COLO668 (cell line): ENCODE measurements around the gene VTCN1.
"Not testable (repeated sequence)": the region's sequence is repeated elsewhere in the genome, so short reads cannot be mapped to it uniquely, and the experiment has no call there.

Source experiments
- DNase-seq: peaks from one replicate; lab custom pipeline; 2025; ENCODE audit not compliant: unreplicated experiment; lab: John Stamatoyannopoulos, UW

The VTCN1 gene

DNA sequence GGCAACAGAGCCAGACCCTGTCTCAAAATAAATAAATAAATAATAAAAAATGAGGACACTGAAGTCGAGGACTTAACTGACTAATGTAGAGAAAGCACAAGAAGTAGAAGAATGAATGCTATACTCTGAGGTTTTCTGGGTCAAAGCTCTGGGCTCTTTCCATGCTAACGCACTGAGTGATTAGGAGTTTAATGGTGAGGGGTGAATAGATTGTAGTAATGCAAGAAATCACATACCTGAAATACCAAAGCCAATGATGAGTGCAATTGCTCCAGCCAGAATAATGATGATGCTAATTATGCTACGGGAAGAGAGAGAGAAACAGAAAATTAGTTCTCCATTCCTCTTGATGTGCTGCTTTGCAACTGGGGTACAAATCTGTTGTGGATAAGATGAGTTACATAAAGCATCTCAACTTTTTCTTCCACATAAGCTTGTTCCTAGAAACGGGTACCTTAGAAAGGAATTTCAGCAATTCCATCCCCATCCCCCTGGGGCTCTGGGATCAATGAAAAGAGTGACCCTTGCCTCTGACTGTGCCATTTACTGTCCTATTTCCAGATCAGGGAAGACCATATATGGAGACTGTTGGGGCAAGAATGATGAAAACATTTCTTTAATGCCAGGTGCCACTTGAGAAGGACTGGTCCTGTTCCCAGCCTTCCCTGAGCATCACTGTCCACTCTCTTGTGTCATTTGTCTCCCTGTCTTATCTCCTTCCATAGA is 40.7 kb downstream of the VTCN1 start:
- no peak for DNase-seq

DNA sequence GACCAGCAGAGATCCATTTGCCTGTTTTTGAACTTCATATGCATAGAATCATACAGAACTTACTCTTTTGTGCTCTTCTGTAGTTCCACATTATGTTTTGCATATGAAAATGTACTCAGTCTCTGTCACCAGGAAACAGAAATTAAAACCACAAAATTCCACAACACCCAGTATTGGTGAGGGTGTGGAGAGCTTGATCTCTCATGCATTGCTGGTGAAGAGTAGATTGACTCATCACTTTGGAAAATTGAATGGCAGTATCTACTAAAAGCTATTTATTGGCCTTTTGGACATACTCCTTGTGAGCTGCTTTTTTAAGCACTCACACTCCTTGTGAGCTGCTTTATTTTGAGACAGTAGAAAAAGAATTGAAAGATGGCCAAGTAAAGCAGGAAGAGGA is 43.3 kb downstream of the VTCN1 start:
- DNase-seq = no peak

- no peak for DNase-seq
Observed at GRCh38 chr1:117166076-117166475, 44.7 kb downstream of the VTCN1 start.

DNA sequence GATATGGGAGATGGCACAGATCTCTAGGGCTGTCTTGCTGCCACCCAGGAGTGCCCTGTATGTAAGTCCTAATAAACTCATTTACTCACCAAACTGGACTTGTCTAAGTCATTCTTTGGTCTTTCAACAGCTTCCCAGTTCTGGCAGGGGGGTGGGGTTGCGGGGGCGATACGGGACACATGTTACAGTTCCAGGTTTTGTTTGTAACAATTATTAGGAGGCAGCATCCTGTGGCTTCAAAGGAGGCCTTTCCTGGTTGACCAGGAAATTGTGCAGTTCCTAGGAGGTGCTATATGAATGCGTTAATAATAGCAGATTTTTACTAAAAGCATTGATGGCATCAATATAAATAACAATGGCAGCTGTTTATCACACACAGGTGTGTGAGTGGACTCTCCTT is 46.5 kb downstream of the VTCN1 start:
- no peak for DNase-seq

DNA sequence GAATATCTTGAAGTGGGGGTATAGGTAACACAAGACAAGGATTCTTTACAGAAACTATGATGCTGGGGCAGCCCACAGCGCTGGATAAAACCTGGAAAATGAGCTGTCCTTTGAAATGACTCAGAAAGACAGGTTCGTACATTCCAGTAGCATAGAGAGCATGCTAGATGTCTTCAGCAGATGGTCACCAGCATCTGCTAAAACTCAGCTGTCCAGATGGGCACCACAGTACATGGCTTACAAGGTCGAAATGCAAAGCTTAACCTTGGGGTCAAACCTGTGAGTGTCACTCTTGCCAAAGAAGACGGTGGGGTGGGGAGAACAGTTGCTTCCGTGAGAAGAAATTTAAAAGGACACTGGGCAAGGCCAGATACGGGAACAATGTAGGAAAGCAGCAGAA is 47.9 kb downstream of the VTCN1 start:
- DNase-seq = no peak

DNA sequence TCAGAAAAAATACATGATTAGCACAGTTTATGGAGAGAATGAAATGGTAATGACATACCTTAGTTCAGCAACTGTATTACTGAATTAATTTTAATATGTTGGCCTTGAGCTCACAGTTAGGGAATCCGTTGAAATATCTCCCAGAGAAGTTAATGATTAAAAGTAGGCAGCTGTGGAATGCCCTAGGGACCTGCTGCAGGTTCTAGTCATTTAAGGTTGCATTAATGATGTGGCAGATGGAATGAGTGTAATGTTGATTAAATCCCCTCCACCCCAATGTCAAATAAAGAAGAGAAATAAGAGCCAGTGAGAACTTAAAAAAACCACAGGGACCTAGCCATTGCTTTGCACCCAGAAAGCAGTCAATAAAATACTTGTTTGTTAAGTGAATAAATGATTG is 48.8 kb downstream of the VTCN1 start:
- peak; percentile 54 for DNase-seq

GRCh38 chr1:117151305-117151704 is 59.4 kb downstream of the VTCN1 start:
- DNase-seq = not testable (repeated sequence)

- DNase-seq = no peak
Observed at GRCh38 chr1:117150316-117150715, 60.4 kb downstream of the VTCN1 start.

- no peak for DNase-seq
Observed at GRCh38 chr1:117147856-117148588, 62.7 kb downstream of the VTCN1 start.

DNA sequence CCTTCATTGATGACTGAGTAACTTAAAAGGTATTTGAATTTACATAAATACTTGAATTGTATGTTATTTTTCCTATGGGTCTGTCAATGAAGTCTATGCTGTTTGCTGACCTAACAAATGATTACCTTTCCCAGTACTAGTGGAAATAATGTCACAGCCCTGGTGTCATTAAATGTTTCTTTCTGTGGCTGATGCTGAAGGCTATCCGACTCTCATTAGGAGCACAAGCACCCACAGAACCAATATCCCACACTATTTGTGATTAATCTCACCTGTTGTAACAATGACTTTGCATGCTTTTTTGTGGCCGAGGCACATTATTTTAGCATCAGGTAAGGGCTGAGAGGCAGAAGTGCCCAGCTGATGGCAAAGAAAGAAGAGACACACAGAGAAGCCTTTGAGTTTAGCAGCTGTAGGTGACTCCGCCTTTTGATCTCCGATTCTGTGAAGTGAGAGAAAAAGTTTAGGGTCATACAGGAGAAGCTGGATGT is 63.3 kb downstream of the VTCN1 start:
- peak; percentile 18 for DNase-seq

DNA sequence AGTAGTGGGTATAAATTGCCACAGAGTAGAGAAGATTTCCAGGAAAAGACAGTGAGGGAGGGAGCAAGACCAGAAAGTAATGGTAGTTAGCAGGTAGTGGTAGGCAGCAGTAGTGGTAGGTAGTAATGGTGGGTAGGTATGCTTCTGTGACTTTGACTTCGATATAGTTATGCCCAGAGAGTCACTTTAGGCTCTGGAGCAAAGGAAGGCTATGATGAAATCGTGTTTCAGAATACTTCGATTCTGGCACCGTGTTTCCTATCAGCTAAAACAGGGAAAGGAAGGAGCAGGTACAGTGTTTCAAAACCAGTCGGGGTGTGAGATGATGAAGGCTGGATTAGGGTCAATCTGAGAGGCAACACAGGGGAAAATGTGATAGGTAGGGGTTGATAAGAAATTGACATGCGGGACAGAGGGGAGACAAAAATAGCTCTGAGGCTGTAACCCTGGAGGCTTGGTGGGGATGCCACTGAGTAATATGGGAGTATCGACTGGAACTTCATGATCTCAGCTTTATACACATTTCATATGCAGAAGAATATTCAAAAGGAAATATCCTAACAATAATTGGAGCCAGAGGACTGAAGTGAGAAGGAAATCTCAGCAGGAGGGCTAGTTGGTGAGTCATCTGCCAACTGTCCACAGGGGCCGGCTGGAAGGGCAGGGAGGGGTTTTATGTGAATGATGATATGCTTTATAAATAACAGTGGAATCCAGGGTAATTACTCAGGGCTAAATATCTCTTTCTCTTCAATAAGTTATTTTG is 64.0 kb downstream of the VTCN1 start:
- peak; percentile 79 for DNase-seq

GRCh38 chr1:117146072-117146471 is 64.7 kb downstream of the VTCN1 start:
- no peak for DNase-seq

- DNase-seq = no peak
Observed at GRCh38 chr1:117143871-117144270, 66.9 kb downstream of the VTCN1 start.

DNA sequence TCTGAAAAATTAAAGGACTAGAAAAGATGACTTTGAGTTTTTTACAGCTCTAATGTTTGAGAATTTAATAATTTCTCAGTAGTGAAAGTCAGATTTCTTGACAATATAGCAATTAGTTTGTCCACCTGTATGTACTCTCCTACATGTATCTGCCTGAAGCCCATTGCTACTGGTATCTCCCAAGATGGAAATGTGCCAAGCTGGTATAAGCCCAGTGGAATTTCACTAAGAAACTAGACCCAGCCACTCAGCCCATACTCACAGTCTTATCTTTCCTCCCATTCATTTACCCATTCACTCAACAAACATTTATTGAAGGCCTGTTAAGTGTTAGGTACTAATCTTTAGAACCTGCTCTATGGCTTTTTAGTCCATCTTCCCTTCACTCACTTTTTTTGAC is 67.6 kb downstream of the VTCN1 start:
- DNase-seq = no peak

DNA sequence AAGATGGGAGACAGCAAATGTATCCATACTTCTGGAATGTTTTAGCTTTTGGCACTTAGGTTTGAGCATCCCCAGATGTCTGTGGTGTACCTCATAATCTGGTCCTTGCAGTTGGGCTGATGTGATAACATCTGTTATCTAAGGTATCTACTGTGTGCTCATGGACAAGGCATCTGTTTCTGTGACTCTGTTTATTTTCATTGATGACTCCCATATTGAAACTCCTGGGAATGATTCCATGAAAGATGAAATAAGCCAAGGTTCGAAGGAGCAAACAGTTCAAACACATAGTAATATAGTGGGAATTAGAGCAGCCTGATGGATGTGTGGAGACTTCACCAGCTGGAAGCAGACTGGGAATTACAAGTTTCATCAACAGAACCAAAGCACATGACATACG is 68.5 kb downstream of the VTCN1 start:
- DNase-seq = no peak

GRCh38 chr1:117138561-117138960 is 72.2 kb downstream of the VTCN1 start:
- DNase-seq = no peak

DNA sequence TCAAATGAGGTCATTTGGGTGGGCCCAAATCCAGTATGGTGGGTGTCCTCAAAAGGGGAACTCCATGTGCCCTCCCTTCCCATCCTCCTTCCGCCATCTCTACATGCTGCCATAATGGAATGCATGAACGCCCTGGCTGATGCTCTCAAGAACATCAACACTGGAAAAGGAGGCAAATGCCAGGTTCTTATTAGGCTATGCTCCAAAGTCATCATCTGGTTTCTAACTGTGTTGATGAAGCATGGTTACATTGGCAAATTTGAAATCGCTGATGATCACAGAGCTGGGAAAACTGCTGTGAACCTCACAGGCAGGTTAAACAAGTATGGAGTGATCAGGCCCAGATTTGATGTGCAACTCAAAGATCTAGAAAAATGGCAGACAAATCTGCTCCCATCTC is 72.6 kb downstream of the VTCN1 start:
- DNase-seq = no peak

DNA sequence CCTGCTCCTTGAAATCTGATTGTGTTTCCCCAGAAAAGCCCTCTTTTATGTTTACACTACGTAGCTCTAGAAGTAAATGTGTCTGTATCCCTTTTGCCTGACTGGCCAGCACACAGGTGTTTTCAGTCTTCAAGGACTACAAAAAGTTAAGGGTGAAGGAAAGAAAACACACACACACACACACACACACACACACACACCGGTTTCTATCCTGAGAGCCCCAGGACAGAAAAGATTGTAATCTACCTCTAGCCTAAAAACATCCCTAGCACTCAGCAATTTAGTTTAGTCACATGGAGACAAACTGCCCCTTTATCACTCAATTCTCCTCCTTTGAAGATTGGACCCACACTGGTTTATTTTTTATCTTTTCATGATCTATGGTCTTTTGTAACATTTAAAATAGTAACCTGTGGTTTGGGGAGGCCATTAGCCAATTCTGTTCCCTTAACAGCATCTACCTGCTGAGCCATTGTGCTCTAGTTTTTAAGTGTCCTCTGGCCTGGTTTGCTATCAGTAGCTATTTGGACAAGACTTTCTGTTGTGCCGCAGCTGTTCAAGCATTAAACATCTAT is 73.4 kb downstream of the VTCN1 start:
- DNase-seq = no peak

DNA sequence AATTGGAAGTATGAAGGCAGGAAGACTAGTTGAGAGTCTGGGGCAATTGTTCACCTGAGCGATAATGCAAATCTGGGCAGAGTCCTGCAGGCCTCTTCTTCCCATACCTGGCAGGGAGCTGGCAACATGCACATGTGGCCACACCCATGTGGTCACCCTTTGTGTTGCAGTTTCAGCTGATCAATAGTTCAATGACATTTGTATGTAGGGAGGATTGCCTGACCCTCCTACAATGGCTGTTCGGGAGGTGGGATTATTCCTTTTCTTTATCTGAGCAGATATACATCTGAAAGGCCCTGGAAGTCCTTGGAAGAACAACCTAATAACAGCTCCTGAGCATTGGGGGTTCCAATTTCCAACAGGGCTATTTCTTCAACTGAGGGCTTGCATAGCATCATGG is 74.0 kb downstream of the VTCN1 start:
- DNase-seq = no peak

- DNase-seq = no peak
Observed at GRCh38 chr1:117135329-117135728, 75.4 kb downstream of the VTCN1 start.

- DNase-seq = no peak
Observed at GRCh38 chr1:117130526-117130925, 80.2 kb downstream of the VTCN1 start.
